ENCODE measurements around the gene EVA1C.

The EVA1C gene

GRCh38 chr21:32533611-32534010 is 121.1 kb downstream of the EVA1C start:
- H3K4ac ChIP-seq (ENCODE audit: low read length), result peak overlapping the region; percentile 77
- H3K4me2 ChIP-seq (ENCODE audit: insufficient read depth, low read length, poor library complexity, severe bottlenecking), result no peak overlapping the region
- H4K8ac ChIP-seq (ENCODE audit: low read depth, low read length), result peak overlapping the region; percentile 52
- peak overlapping the region; percentile 45 for H2BK15ac ChIP-seq (ENCODE audit: low read length)
- peak overlapping the region in 1 of 2 donors; percentile 72 for H3K4me3 ChIP-seq (ENCODE audit: low read length in 2 of 2)
- H3K9me3 ChIP-seq (replicated peaks in 1 of 2; ENCODE audit: control insufficient read depth in 2 of 2, insufficient read depth in 1 of 2, low read depth in 1 of 2, low read length in 2 of 2), result peaks cover 4 to 8% of the 10 kb centered on the region in 2 donors
- peaks cover 0 to 9% of the 10 kb centered on the region in 2 donors for H3K4me1 ChIP-seq (ENCODE audit: control insufficient read depth in 2 of 2, insufficient read depth in 1 of 2, low read depth in 1 of 2, low read length in 2 of 2)
- H2BK5ac ChIP-seq (ENCODE audit: low read length), result no peak overlapping the region
- no peak overlapping the region for H3K27ac ChIP-seq (replicated peaks; ENCODE audit: low read length)
- H3K14ac ChIP-seq (ENCODE audit: low read length), result peak overlapping the region; percentile 99
- WGBS, 2 donors (ENCODE audit: extremely low coverage in 2 of 2, insufficient read length in 2 of 2, insufficient replicate concordance in 1 of 2), result no CpG with 5 or more reads among the region's 7 CpGs
- H3K9ac ChIP-seq (ENCODE audit: low read depth, low read length, poor library complexity), result peak overlapping the region; percentile 45
- peak overlapping the region; percentile 40 for H4K91ac ChIP-seq (ENCODE audit: low read depth, low read length, poor library complexity)
- no peak overlapping the region for H2AK5ac ChIP-seq (ENCODE audit: low read depth, low read length)
- peaks cover 4% of the 10 kb centered on the region for H3K79me1 ChIP-seq (ENCODE audit: low read depth, low read length)
- H3K27me3 ChIP-seq (ENCODE audit: control insufficient read depth in 3 of 3, insufficient read depth in 3 of 3, low read depth in 1 of 3, low read length in 3 of 3), result peaks cover 0 to 3% (median 0%) of the 10 kb centered on the region in 3 experiments
- DNase-seq (ENCODE audit: low spot score), result no peak
- peaks cover 0 to 4% of the 10 kb centered on the region in 2 donors for H3K36me3 ChIP-seq (replicated peaks in 1 of 2; ENCODE audit: control insufficient read depth in 2 of 2, insufficient read depth in 2 of 2, low read length in 2 of 2)
- peak overlapping the region; percentile 96 for H2BK12ac ChIP-seq (ENCODE audit: low read length)
- no peak overlapping the region for H2AFZ ChIP-seq (ENCODE audit: low read length)
- peak overlapping the region; percentile 98 for H3K23ac ChIP-seq (ENCODE audit: low read depth, low read length, poor library complexity)
- no peak overlapping the region for H2BK120ac ChIP-seq (ENCODE audit: low read depth, low read length)
- peak overlapping the region; percentile 15 for H3K18ac ChIP-seq (ENCODE audit: low read length)

GRCh38 chr21:32534113-32534512 is 121.6 kb downstream of the EVA1C start:
- Histone ChIP-seq H3K27me3 (ENCODE audit: control insufficient read depth in 3 of 3, insufficient read depth in 3 of 3, low read depth in 1 of 3, low read length in 3 of 3) (peaks cover 0 to 3% (median 0%) of the 10 kb centered on the region in 3 experiments), H3K4ac (ENCODE audit: low read length) (no peak overlapping the region), H4K8ac (ENCODE audit: low read depth, low read length) (no peak overlapping the region), H3K36me3 (replicated peaks in 1 of 2; ENCODE audit: control insufficient read depth in 2 of 2, insufficient read depth in 2 of 2, low read length in 2 of 2) (peaks cover 0 to 4% of the 10 kb centered on the region in 2 donors), H2AFZ (ENCODE audit: low read length) (no peak overlapping the region), H3K14ac (ENCODE audit: low read length) (no peak overlapping the region), H3K18ac (ENCODE audit: low read length) (peak overlapping the region; percentile 21), H3K23ac (ENCODE audit: low read depth, low read length, poor library complexity) (no peak overlapping the region), H3K4me3 (ENCODE audit: low read length in 2 of 2) (no peak overlapping the region), H2BK120ac (ENCODE audit: low read depth, low read length) (no peak overlapping the region), H3K79me1 (ENCODE audit: low read depth, low read length) (peaks cover 4% of the 10 kb centered on the region), H2BK5ac (ENCODE audit: low read length) (no peak overlapping the region), H4K91ac (ENCODE audit: low read depth, low read length, poor library complexity) (no peak overlapping the region), H3K9me3 (replicated peaks in 1 of 2; ENCODE audit: control insufficient read depth in 2 of 2, insufficient read depth in 1 of 2, low read depth in 1 of 2, low read length in 2 of 2) (peaks cover 4 to 8% of the 10 kb centered on the region in 2 donors), H2AK5ac (ENCODE audit: low read depth, low read length) (no peak overlapping the region), H3K4me1 (ENCODE audit: control insufficient read depth in 2 of 2, insufficient read depth in 1 of 2, low read depth in 1 of 2, low read length in 2 of 2) (peaks cover 0 to 9% of the 10 kb centered on the region in 2 donors), H3K27ac (replicated peaks; ENCODE audit: low read length) (no peak overlapping the region), H2BK12ac (ENCODE audit: low read length) (no peak overlapping the region), H3K9ac (ENCODE audit: low read depth, low read length, poor library complexity) (no peak overlapping the region), H3K4me2 (ENCODE audit: insufficient read depth, low read length, poor library complexity, severe bottlenecking) (no peak overlapping the region), H2BK15ac (ENCODE audit: low read length) (no peak overlapping the region)
- DNase-seq (ENCODE audit: low spot score), result no peak
- no CpG with 5 or more reads among the region's 8 CpGs for WGBS, 2 donors (ENCODE audit: extremely low coverage in 2 of 2, insufficient read length in 2 of 2, insufficient replicate concordance in 1 of 2)

- WGBS, 2 donors (ENCODE audit: extremely low coverage in 2 of 2, insufficient read length in 2 of 2, insufficient replicate concordance in 1 of 2), result no CpG with 5 or more reads among the region's 7 CpGs
- Histone ChIP-seq H3K4me1 (ENCODE audit: control insufficient read depth in 2 of 2, insufficient read depth in 1 of 2, low read depth in 1 of 2, low read length in 2 of 2) (peaks cover 0 to 10% of the 10 kb centered on the region in 2 donors), H3K27ac (replicated peaks; ENCODE audit: low read length) (no peak overlapping the region), H2AFZ (ENCODE audit: low read length) (no peak overlapping the region), H4K91ac (ENCODE audit: low read depth, low read length, poor library complexity) (no peak overlapping the region), H3K4me2 (ENCODE audit: insufficient read depth, low read length, poor library complexity, severe bottlenecking) (no peak overlapping the region), H4K8ac (ENCODE audit: low read depth, low read length) (no peak overlapping the region), H2BK120ac (ENCODE audit: low read depth, low read length) (no peak overlapping the region), H3K14ac (ENCODE audit: low read length) (no peak overlapping the region), H2AK5ac (ENCODE audit: low read depth, low read length) (no peak overlapping the region), H3K4ac (ENCODE audit: low read length) (no peak overlapping the region), H3K36me3 (replicated peaks in 1 of 2; ENCODE audit: control insufficient read depth in 2 of 2, insufficient read depth in 2 of 2, low read length in 2 of 2) (peaks cover 0 to 4% of the 10 kb centered on the region in 2 donors), H2BK15ac (ENCODE audit: low read length) (no peak overlapping the region), H3K23ac (ENCODE audit: low read depth, low read length, poor library complexity) (no peak overlapping the region), H2BK12ac (ENCODE audit: low read length) (peak overlapping the region; percentile 41), H3K79me1 (ENCODE audit: low read depth, low read length) (peaks cover 4% of the 10 kb centered on the region), H3K9me3 (replicated peaks in 1 of 2; ENCODE audit: control insufficient read depth in 2 of 2, insufficient read depth in 1 of 2, low read depth in 1 of 2, low read length in 2 of 2) (peaks cover under 1 to 8% of the 10 kb centered on the region in 2 donors), H3K27me3 (ENCODE audit: control insufficient read depth in 3 of 3, insufficient read depth in 3 of 3, low read depth in 1 of 3, low read length in 3 of 3) (peaks cover 0 to 3% (median 0%) of the 10 kb centered on the region in 3 experiments), H3K18ac (ENCODE audit: low read length) (peak overlapping the region; percentile 38), H3K4me3 (ENCODE audit: low read length in 2 of 2) (no peak overlapping the region), H3K9ac (ENCODE audit: low read depth, low read length, poor library complexity) (no peak overlapping the region), H2BK5ac (ENCODE audit: low read length) (no peak overlapping the region)
- no peak for DNase-seq (ENCODE audit: low spot score)
Measured at GRCh38 chr21:32535612-32536011, 123.1 kb downstream of the EVA1C start.

- Histone ChIP-seq H3K27ac (replicated peaks; ENCODE audit: low read length) (no peak overlapping the region), H2BK120ac (ENCODE audit: low read depth, low read length) (no peak overlapping the region), H2AFZ (ENCODE audit: low read length) (no peak overlapping the region), H3K4me3 (ENCODE audit: low read length in 2 of 2) (peak overlapping the region in 1 of 2 donors; percentile 64), H3K9ac (ENCODE audit: low read depth, low read length, poor library complexity) (no peak overlapping the region), H2BK5ac (ENCODE audit: low read length) (no peak overlapping the region), H2BK15ac (ENCODE audit: low read length) (no peak overlapping the region), H3K36me3 (replicated peaks in 1 of 2; ENCODE audit: control insufficient read depth in 2 of 2, insufficient read depth in 2 of 2, low read length in 2 of 2) (peaks cover 0 to 4% of the 10 kb centered on the region in 2 donors), H3K4me2 (ENCODE audit: insufficient read depth, low read length, poor library complexity, severe bottlenecking) (no peak overlapping the region), H3K4me1 (ENCODE audit: control insufficient read depth in 2 of 2, insufficient read depth in 1 of 2, low read depth in 1 of 2, low read length in 2 of 2) (peaks cover 0 to 10% of the 10 kb centered on the region in 2 donors), H3K4ac (ENCODE audit: low read length) (no peak overlapping the region), H3K79me1 (ENCODE audit: low read depth, low read length) (peaks cover 4% of the 10 kb centered on the region), H3K23ac (ENCODE audit: low read depth, low read length, poor library complexity) (peak overlapping the region; percentile 16), H3K18ac (ENCODE audit: low read length) (no peak overlapping the region), H3K27me3 (ENCODE audit: control insufficient read depth in 3 of 3, insufficient read depth in 3 of 3, low read depth in 1 of 3, low read length in 3 of 3) (peaks cover 0 to 3% (median 0%) of the 10 kb centered on the region in 3 experiments), H4K8ac (ENCODE audit: low read depth, low read length) (peak overlapping the region; percentile 53), H3K9me3 (replicated peaks in 1 of 2; ENCODE audit: control insufficient read depth in 2 of 2, insufficient read depth in 1 of 2, low read depth in 1 of 2, low read length in 2 of 2) (peaks cover 0 to 6% of the 10 kb centered on the region in 2 donors), H2BK12ac (ENCODE audit: low read length) (no peak overlapping the region), H4K91ac (ENCODE audit: low read depth, low read length, poor library complexity) (no peak overlapping the region), H2AK5ac (ENCODE audit: low read depth, low read length) (no peak overlapping the region), H3K14ac (ENCODE audit: low read length) (no peak overlapping the region)
- DNase-seq (ENCODE audit: low spot score), result no peak
- WGBS, 2 donors (ENCODE audit: extremely low coverage in 2 of 2, insufficient read length in 2 of 2, insufficient replicate concordance in 1 of 2), result no CpG with 5 or more reads among the region's 3 CpGs
Measured at GRCh38 chr21:32537569-32537881, 125.0 kb downstream of the EVA1C start.
